Glutamatergic neuron (in vitro differentiated cells): Measurements from ENCODE around the gene CDK5RAP2. TPM values are rescaled to one million over a fixed set of nuclear protein-coding genes. Genes with fewer than 3 reads are reported as not detected.
"Not testable (repeated sequence)": the region's sequence is repeated elsewhere in the genome, so short reads cannot be mapped to it uniquely, and the experiment has no call there.

ENCODE experiments used
- DNase-seq: peaks from one replicate; pipeline ENCODE4 v3.0.0; 2022
- H3K27ac Mint-ChIP-seq: one replicate; pipeline ENCODE4 v1.8.0; 2020; ENCODE audit warnings: mild to moderate bottlenecking, mixed read lengths, inconsistent platforms; ENCODE audit not compliant: unreplicated experiment
- H3K27me3 Mint-ChIP-seq: one replicate; pipeline ENCODE4 v1.8.0; 2020; ENCODE audit warnings: mild to moderate bottlenecking, moderate library complexity, mixed read lengths, inconsistent platforms; ENCODE audit not compliant: unreplicated experiment
- H3K36me3 Mint-ChIP-seq: one replicate; pipeline ENCODE4 v1.8.0; 2020; ENCODE audit warnings: mild to moderate bottlenecking, mixed read lengths, inconsistent platforms; ENCODE audit not compliant: unreplicated experiment
- H3K4me1 Mint-ChIP-seq: one replicate; pipeline ENCODE4 v1.8.0; 2020; ENCODE audit warnings: mild to moderate bottlenecking, low read depth, mixed read lengths, inconsistent platforms; ENCODE audit not compliant: unreplicated experiment
- H3K4me3 Mint-ChIP-seq: one replicate; pipeline ENCODE4 v1.8.0; 2020; ENCODE audit warnings: mild to moderate bottlenecking, mixed read lengths, inconsistent platforms; ENCODE audit not compliant: unreplicated experiment
- H3K9me3 Mint-ChIP-seq: one replicate; pipeline ENCODE4 v1.8.0; 2020; ENCODE audit warnings: mild to moderate bottlenecking, moderate library complexity, mixed read lengths, inconsistent platforms; ENCODE audit not compliant: unreplicated experiment
- CTCF ChIP-seq: fragments of 200-600 bp; sonication (generic); IDR thresholded peaks from one replicate; pipeline ENCODE4 v1.5.0; 2021; ENCODE audit not compliant: partially characterized antibody, unreplicated experiment
- total RNA-seq: library from RNA; stranded (reverse); fragmentation: NEBNext Ultra II Directional; extraction: Animal tissue kit (Norgen Biotek cat#: 25700); gene quantifications from one replicate; pipeline ENCODE4 v1.2.1, GENCODE V29; 2021; ENCODE audit not compliant: unreplicated experiment

CDK5RAP2 gene
- total RNA-seq, 1 donor from 2014 or later: 53.2 TPM

- Mint-ChIP-seq H3K4me3 (no peak overlapping the region), H3K36me3 (peaks cover 4% of the 10 kb centered on the region), H3K9me3 (no peaks in the 10 kb centered on the region), H3K27ac (no peak overlapping the region), H3K4me1 (no peaks in the 10 kb centered on the region), H3K27me3 (no peaks in the 10 kb centered on the region)
- no peak for DNase-seq
- no peak for TF ChIP-seq CTCF
Observed at GRCh38 chr9:120521101-120521500, 58.9 kb downstream of the CDK5RAP2 start.

GRCh38 chr9:120515996-120516395 lies 64.0 kb downstream of the CDK5RAP2 start:
- not testable (repeated sequence) for DNase-seq, H3K4me3 Mint-ChIP-seq, H3K27me3 Mint-ChIP-seq, H3K9me3 Mint-ChIP-seq, H3K36me3 Mint-ChIP-seq, H3K4me1 Mint-ChIP-seq, H3K27ac Mint-ChIP-seq

GRCh38 chr9:120515481-120515880 lies 64.5 kb downstream of the CDK5RAP2 start:
- H3K36me3 Mint-ChIP-seq, H3K4me3 Mint-ChIP-seq, H3K27me3 Mint-ChIP-seq, H3K27ac Mint-ChIP-seq, H3K4me1 Mint-ChIP-seq, H3K9me3 Mint-ChIP-seq, DNase-seq: not testable (repeated sequence)

- H3K36me3 Mint-ChIP-seq: peaks cover 4% of the 10 kb centered on the region
- H3K9me3 Mint-ChIP-seq: no peaks in the 10 kb centered on the region
- H3K27ac Mint-ChIP-seq: no peak overlapping the region
- H3K27me3 Mint-ChIP-seq: peaks cover 5% of the 10 kb centered on the region
- TF ChIP-seq CTCF: no peak
- DNase-seq: no peak
- peaks cover 2% of the 10 kb centered on the region for H3K4me1 Mint-ChIP-seq
- no peak overlapping the region for H3K4me3 Mint-ChIP-seq
Observed at GRCh38 chr9:120514405-120514804, 65.6 kb downstream of the CDK5RAP2 start.

GRCh38 chr9:120513825-120514396 lies 66.1 kb downstream of the CDK5RAP2 start:
- Mint-ChIP-seq H3K9me3 (no peaks in the 10 kb centered on the region), H3K27me3 (peaks cover 5% of the 10 kb centered on the region), H3K36me3 (peaks cover 4% of the 10 kb centered on the region), H3K4me1 (peaks cover 2% of the 10 kb centered on the region), H3K4me3 (no peak overlapping the region), H3K27ac (no peak overlapping the region)
- TF ChIP-seq CTCF: no peak
- DNase-seq: no peak

GRCh38 chr9:120510816-120511215 lies 69.2 kb downstream of the CDK5RAP2 start:
- no peak for DNase-seq
- no peak for TF ChIP-seq CTCF
- H3K27me3 Mint-ChIP-seq: peaks cover 5% of the 10 kb centered on the region
- peaks cover 1% of the 10 kb centered on the region for H3K9me3 Mint-ChIP-seq
- H3K4me3 Mint-ChIP-seq: no peak overlapping the region
- peaks cover 2% of the 10 kb centered on the region for H3K4me1 Mint-ChIP-seq
- no peak overlapping the region for H3K27ac Mint-ChIP-seq
- peaks cover 15% of the 10 kb centered on the region for H3K36me3 Mint-ChIP-seq
